ENCODE results near the gene FANCL.
A peak's percentile ranks its signal among the peaks of the same experiment; 100 is the strongest.
"Not testable (repeated sequence)": the region's sequence is repeated elsewhere in the genome, so short reads cannot be mapped to it uniquely, and the experiment has no call there.

FANCL gene

GRCh38 chr2:58204195-58204959 is 36.7 kb downstream of the FANCL start:
- DNase-seq, result peak; percentile 15

GRCh38 chr2:58203018-58203417 is 38.1 kb downstream of the FANCL start:
- no peak for DNase-seq

DNA sequence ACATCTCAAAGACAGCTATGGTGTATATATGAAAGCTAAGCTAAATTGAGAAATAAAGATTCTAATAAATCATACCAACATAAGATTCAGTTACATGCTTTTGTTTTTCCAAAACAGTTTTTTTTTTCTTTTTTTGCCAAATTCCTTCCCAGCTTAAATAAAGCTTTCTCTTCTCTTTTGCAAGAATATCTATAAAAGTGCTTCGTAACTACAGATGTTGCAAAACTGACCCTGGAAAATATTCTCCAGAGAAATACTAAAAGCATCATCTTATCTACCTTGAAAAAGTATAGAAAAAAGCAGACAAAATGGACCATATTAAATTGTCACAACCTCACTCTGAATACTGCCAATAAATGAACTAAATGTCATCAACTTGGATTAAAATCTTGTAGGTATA is 38.7 kb downstream of the FANCL start:
- no peak for DNase-seq

GRCh38 chr2:58197894-58198293 is 43.2 kb downstream of the FANCL start:
- no peak for DNase-seq

DNA sequence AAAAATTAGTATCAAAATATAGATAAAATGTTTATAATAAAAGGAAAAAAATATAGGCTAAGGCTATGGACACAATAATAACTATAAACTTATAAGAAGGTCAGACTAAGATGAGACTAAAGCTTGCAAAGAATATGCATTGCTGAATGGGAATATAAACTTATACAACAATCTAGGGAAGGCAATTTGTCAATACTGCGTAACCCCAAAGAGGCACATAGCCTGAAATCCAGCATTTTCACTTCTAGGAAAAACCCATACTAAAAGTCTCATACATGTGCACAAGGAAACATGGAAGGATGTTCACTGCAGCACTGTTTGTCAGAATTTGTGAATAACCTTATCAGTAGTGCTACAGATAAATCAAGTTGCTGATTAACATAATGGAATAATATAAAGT is 45.5 kb downstream of the FANCL start:
- no peak for DNase-seq

GRCh38 chr2:58194458-58194857 is 46.7 kb downstream of the FANCL start:
- DNase-seq, result no peak

DNA sequence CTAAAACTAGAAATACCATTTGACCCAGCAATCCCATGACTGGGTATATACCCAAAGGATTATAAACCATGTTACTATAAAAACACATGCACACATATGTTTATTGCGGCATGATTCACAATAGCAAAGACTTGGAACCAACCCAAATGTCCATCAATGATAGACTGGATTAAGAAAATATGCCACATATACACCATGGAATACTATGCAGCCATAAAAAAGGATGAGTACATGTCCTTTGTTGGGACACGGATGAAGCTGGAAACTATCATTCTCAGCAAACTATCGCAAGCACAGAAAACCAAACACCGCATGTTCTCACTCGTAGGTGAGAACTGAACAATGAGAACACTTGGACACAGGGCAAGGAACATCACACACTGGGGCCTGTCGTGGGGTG is 54.1 kb downstream of the FANCL start:
- not testable (repeated sequence) for DNase-seq

GRCh38 chr2:58186501-58186900 is 54.6 kb downstream of the FANCL start:
- DNase-seq, result no peak

DNA sequence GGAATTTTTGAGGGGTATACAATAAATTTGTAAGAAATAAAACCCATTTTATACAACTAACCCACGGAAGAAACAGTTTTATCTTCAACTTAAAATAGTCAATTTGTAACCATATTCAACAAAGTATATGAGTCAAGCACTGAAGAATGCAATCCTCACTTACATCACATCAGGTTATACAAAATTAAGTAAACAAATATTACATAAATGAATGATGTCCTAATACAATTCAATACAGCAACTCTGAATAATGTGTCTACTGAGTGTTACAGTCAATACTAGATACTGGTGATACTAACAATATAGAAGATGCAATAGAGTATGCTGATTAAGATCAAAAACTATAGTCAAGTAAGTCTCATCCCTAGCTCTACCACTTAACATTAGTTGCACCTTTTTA is 58.6 kb downstream of the FANCL start:
- DNase-seq, result no peak

DNA sequence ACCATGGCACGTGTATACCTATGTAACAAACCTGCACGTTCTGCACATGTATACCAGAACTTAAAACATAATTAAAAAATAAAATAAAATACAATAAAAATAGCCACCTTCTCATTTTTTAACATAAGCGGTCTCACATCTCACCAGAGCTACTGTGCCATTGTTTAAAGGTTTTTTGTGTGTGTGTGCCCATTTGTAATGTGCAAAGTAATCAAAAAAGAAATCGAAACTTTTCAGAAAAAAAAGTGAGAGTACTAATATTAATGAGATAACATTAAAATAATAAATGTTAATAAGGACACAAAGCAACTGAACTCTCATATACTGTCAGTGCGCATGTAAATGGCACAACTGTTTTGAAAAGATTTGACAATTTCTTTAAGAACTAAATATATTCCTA is 60.5 kb downstream of the FANCL start:
- DNase-seq, result no peak

GRCh38 chr2:58180175-58180574 is 61.0 kb downstream of the FANCL start:
- not testable (repeated sequence) for DNase-seq

DNA sequence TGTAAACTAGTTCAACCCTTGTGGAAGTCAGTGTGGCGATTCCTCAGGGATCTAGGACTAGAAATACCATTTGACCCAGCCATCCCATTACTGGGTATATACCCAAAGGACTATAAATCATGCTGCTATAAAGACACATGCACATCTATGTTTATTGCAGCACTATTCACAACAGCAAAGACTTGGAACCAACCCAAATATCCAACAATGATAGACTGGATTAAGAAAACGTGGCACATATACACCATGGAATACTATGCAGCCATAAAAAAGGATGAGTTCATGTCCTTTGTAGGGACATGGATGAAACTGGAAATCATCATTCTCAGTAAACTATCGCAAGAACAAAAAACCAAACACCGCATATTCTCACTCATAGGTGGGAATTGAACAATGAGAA is 63.9 kb downstream of the FANCL start:
- DNase-seq, result not testable (repeated sequence)

DNA sequence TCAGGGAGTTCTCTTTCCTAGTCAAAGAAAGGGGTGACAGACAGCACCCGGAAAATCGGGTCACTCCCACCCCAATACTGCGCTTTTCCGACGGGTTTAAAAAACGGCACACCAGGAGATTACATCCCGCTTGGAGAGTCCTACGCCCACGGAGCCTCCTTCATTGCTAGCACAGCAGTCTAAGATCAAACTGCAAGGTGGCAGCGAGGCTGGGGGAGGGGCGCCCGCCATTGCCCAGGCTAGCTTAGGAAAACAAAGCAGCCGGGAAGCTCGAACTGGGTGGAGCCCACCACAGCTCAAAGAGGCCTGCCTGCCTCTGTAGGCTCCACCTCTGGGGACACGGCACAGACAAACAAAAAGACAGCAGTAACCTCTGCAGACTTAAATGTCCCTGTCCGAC is 69.3 kb downstream of the FANCL start:
- DNase-seq, result not testable (repeated sequence)

GRCh38 chr2:58170334-58170933 is 70.7 kb downstream of the FANCL start:
- DNase-seq, result not testable (repeated sequence)

- not testable (repeated sequence) for DNase-seq
These were observed 71.3 kb downstream of the FANCL start for GRCh38 chr2:58169845-58170244.

DNA sequence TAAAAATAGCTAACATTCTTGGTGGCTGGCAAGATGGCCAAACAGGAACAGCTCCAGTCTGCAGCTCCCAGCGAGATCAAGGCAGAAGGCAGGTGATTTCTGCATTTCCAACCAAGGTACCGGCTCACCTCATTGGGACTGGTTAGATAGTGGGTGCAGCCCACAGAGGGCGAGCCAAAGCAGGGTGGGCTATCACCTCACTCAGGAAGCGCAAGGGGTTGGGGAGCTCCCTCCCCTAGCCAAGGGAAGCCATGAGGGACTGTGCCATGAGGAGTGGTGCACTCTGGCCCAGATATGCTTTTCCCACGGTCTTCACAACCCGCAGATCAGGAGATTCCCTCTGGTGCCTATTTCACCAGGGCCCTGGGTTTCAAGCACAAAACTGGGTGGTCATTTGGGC is 73.0 kb downstream of the FANCL start:
- not testable (repeated sequence) for DNase-seq

DNA sequence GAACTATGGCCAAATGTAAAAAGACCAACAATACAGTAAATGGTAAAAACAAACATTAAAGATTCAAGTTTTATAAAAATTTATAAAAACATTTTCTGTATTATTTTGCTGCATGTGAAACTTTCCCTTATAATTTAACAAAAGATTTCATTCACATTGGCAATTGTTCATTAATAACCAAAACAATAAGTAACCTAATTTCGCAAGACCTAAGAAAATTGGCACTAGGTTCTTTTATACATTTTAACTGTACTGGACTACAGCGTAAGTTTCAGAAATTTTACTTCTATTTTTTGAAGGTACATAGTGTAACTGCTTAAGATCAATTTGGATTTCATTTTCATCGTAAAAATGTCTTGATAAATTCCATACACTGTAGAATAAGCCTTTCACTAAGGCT is 77.2 kb downstream of the FANCL start:
- no peak for DNase-seq

DNA sequence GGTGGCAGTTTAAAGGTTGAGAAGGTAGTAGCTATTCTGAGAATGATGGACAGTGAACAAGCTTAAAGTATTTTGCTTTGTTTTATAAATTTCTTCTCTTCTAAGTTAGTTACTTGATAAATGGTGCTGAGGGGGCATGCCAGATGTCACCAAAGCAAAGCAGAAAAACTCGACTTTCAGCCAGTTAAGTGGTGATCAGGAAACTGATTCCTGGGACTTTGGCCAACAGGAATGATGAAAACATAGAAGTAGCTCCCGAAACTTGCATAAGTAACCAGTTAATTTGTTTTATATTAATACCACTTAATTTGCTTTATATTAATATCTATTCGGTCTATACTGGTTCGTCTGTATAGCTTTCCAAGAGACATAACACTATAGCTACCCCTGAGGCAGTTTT is 82.6 kb downstream of the FANCL start:
- no peak for DNase-seq

GRCh38 chr2:58157754-58158153 is 83.4 kb downstream of the FANCL start:
- DNase-seq, result no peak

- peak; percentile 1 for DNase-seq
These were observed 84.3 kb downstream of the FANCL start for GRCh38 chr2:58156780-58157179.

GRCh38 chr2:58155160-58155778 is 85.9 kb downstream of the FANCL start:
- no peak for DNase-seq

- DNase-seq, result peak; percentile 23
These were observed 94.4 kb downstream of the FANCL start for GRCh38 chr2:58146707-58147106.

DNA sequence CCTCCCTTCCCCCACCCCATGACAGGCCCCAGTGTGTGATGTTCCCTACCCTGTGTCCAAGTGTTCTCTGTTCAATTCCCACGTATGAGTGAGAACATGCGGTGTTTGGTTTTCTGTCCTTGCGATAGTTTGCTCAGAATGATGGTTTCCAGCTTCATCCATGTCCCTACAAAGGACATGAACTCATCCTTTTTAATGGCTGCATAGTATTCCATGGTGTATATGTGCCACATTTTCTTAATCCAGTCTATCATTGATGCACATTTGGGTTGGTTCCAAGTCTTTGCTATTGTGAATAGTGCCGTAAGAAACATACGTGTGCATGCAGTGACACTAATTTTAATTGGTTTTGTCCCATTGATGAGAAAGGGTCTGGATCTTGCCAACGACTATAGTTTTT is 95.4 kb downstream of the FANCL start:
- not testable (repeated sequence) for DNase-seq

DNA sequence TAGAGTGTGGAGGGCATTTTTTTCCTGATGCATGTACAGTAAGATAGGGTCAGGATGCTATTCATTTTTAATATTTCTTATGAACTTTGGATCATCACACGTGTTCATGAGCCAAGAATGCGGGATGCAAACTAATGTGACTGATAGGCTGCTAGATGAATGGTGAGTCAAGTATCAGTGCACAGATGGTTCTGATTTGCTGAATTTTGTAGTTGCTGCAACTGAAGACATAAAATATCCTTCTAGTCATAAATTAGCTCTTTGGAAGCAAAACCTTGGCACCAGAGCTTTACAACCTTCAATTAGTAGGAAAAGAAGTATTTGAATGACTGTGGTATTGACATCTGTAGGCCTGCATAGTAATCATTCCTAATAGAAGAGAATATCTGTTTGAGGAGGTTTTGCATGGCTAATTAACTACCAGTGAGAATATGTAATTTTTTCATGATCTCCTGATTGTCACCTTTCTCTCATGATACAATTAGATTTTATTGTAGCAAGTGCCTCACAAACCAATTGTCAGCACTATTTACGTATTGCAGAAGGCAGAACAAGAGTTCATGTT is 100.5 kb downstream of the FANCL start:
- DNase-seq, result peak; percentile 37
